NOMO-1 (cell line): Measurements from ENCODE around the gene BANF1.
A peak's percentile ranks its signal among the peaks of the same experiment; 100 is the strongest.
"Not testable (repeated sequence)": the region's sequence is repeated elsewhere in the genome, so short reads cannot be mapped to it uniquely, and the experiment has no call there.

Experiments used
- DNase-seq, 2 experiments: peaks; one replicate each; lab custom pipeline; 2025; ENCODE audit not compliant: unreplicated experiment in 2 of 2; lab: John Stamatoyannopoulos, UW

Gene BANF1

DNA sequence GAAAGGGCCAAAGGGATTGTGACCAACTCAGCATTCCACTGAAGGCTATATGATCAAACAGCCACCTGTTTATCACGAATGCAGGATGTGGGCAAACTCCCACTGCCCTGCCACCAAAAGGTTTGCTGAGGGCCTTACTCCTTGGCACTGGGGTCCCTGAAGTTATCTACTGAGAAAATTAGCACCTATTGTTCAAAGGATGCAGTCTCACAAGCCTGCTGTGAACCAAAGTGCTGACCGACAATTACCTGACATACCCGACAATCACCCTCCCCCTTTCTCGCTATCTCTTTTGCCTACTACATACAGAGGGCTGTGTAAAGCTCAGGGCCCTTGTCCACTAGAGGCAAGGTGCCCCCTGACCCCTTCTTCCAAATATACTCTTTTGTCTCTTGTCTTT is 7.7 kb downstream of the BANF1 start:
- not testable (repeated sequence) for DNase-seq

DNA sequence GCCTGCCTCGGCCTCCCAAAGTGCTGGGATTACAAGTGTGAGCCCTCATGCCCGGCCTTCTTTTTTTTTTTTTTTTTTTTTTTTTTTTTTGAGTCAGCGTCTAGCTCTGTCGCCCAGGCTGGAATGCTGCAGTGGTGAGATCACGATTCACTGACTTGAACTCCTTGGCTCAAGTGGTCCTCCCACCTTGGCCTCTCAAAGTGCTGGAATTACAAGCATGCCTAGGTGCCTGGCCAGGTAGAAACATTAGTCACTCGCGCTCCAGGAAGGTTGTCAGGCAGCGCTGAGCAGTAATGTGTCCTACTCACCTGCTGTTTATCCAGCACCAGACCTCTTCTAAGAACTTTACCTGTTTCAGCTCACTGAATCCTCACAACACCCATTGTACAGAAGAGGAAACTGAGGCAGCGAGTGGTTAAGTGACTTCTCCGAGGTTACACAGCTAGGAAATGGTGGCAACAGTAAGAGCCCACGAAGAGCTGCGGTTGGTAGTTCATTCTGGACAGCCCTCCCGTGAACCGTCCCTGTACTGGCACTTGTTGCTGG is 9.0 kb downstream of the BANF1 start:
- no peak for DNase-seq

DNA sequence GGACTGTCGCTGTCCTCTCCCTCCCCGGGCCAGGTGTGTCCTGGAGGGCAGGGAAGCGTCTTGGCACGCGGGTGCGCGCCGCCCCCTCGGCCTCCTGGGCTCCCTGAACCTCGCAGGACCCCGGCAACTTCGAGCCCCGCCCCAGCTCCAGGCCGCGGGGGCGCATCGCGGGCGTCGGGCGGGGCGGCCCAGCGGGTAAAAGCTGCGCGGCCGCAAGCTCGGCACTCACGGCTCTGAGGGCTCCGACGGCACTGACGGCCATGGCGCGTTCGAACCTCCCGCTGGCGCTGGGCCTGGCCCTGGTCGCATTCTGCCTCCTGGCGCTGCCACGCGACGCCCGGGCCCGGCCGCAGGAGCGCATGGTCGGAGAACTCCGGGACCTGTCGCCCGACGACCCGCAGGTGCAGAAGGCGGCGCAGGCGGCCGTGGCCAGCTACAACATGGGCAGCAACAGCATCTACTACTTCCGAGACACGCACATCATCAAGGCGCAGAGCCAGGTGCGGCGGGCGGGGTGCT is 9.5 kb downstream of the BANF1 start, which contains the start of gene CST6:
Gene CST6, plus strand, starts transcription at position 224 of the 519 bp plus-strand sequence. Its CDS starts 37 bp downstream, at position 261.
- DNase-seq: no peak

DNA sequence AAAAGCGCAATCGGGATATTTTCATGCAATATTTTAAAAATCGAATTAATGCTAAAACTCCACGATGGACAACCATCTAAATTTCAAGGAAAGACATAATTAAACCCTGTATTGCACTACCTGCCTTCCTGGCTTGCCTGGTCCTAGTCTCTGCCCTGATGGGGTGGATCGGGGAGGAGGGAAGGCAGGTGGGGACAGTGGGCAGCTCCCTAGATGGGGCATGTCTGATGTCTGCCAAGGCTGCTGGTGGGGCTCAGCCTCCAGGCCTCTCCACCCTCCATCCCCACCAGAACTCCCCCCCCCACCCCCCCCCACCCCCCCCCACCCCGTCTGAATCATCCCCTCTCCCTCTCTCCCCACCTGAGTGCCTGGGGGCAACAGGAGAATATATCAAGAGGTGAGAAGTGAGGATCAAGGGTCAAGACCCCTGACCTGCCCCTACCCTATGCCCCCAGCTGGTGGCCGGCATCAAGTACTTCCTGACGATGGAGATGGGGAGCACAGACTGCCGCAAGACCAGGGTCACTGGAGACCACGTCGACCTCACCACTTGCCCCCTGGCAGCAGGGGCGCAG is 10.2 kb downstream of the BANF1 start:
- DNase-seq: no peak

DNA sequence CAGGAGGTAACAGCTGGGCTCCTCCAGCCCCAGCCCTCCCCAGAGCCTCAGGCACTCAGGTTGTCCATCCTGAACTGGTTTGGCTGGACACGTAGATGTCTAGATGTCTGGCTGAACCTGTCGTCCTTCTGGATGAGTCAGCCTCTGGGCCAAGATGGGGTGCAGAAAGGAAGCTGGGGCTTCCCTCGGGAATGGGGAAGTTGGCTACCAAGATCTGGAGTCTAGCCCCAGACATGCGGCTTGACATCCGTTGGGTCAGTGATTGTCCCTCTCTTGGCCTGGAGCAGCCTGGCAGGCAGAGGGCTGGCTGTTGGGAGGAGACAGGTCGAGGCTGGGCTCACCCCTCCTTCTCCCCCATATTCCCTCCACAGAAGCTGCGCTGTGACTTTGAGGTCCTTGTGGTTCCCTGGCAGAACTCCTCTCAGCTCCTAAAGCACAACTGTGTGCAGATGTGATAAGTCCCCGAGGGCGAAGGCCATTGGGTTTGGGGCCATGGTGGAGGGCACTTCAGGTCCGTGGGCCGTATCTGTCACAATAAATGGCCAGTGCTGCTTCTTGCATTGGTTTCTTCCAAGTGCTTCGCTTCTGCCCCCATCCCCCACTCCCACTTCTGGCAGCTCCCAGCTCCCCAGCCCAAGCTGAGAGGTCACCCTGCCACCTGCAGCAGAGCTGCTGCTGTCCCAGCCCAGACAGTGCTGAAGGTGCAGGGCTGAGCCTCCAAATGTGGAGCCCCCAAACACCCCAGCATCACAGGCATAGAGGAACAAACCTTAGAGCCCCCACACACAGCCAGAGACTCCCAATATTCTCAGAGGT is 10.9 kb downstream of the BANF1 start:
- no peak for DNase-seq

DNA sequence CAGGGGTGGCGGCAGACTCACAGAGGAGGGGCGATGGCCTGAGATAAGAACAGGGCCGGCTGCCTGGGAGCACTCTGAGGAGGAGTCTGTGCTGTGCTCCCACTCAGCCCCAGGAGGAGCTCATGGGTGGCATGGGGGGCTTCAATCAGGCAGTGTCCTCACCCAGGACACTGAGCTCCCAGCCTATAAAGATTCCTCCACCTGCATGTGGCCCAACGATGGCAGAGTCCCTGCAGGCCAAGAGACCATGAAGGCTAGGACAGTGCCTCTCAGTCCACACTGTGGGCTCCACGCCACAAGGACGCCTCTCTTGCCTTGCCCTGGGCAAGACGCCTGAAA is 11.4 kb downstream of the BANF1 start:
- DNase-seq: no peak

DNA sequence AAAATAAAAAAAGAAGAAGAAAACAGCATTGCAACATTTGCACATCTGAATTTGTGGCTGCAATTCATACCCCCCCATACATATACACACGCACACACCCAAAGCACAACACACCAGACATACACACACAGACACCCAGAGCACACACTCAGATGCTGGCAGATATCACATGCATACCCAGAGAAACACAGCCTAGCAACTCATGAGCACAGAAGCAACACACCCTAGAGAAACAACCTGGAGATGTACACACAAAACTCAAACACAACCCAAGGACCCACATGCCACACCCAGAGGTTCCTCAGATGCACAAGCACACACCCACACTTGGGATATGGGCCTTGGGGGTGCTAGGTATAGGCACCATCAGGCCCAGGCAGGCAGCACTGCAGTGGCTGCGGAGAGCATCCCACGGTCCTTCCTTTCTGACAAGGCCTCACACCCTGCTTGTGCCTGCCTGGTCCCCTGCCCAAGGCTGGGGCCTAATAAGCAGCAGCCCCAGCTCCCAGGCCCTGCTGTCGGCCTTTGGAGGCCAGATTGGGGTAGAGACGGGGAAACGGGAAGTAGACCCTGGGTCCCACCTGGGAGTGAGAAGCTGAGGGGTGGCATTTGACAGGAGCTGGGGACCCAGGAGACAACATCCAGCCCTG is 12.6 kb downstream of the BANF1 start:
- DNase-seq: no peak

DNA sequence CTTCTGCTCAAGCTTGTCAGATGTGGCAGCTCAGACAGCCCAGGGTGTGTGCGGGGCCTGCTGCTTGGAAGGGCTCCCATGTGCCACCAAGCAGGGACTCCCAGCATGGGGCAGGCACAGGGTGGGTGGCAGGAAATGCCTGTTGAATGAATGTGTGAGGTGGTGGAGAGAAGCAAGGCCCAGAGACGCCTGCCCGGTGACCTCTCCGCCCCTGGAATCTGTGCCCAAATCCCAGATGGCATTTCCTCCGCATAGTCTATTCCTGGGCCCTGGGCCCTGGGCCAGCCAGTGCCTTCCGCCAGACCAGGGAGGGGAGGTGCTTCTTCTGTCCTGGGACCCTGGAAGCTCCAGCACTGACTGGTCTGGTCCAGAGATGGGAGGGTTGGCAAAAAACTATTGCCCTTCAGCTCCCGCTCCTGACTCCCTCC is 13.2 kb downstream of the BANF1 start:
- DNase-seq: no peak

DNA sequence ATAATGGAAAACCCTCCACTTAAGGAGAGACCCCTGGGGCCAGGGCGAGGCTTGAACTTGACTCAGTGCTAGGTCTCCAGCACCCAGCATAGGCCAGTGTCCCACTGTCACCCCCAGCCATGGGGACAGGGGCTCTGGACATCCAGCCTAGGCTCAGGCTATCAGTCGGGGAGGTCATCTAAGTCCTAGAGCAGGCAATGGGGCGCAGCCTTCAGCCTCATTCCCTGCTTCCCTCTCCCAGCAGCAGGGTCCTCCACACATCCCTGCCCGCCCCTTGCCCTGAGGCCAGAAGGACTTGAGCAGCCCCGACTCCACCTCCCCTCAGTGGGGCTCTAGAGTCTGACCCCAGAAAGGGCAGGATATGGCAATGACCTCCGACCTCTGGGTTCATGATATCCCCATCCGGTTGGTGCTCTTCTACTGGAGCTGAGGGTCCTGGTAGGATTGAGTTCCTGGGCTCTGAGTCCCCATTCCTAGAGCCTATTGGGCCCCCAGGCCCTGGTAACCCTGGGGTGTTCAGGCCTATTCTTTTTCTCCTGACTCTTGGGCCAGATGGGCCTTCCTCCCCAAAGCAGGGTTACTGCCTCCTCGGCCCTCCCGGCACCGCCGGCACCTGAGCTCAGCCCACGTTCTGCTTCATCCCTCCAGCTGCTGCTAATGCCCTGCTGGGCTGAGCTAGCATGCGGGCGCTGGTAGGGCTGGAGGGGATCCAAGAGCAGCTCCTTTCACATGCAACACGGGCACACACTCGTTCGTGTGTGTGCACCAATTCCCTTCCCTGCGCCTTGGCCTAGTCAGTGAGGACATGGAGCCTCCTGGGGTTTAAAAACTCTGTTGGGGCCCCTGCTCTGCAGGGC is 13.9 kb downstream of the BANF1 start:
- DNase-seq: no peak

DNA sequence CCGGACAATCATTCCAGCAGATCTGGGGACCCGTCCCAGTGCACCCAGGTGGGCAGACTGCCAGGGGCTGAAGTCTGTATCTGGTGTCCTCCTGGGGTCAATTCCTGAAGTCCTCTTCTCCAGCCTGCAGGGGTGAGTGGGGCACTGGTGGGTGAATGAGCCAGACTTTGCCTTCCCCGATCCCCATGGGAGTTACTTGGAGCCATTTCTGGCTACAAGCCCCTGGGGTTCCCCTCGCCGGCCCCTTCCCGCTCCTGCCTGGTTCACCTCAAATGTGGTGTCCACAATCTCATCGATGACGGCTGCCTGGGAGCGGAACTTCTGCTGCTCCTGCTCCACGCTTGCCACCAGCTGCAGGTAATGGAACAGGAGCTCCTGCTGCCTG is 14.5 kb downstream of the BANF1 start:
- DNase-seq: no peak

DNA sequence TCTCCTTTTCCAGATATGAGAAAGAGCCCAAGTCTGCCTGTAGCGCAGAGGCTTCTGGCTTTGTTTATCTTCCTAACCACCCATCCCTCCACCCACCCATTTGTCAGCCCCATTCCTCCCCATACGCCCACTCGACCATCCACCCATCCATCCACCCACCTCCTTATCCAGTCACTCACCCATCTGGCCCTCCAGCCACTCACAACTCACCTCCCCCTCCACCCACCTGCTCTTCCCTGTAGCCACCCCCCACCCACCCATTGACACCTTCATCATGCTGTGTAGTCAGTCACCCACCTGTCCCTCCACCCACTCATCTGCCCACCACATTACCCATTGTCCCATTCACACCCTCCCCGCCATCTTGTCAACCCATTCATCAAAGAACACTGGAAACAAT is 15.0 kb downstream of the BANF1 start:
- no peak for DNase-seq

DNA sequence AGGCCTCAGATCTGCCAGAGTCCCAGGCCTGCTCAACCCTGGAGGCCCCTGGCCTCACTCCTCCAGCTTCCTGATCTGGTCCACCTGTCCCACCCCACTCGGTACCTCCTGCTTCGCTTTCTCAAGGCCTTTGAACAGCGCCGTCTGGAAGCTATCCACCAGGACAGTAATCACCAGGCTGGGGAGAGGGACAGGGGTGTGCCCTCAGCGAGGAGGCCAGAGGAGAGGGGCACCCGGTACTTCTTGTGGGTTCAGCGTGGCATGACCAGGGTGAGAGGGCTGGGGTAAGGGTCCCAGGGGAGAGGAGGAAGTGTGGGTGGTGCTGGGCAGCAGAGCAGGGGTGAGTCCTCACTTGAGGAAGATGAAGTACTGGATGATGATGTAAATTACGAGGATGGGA is 17.9 kb downstream of the BANF1 start:
- no peak for DNase-seq

DNA sequence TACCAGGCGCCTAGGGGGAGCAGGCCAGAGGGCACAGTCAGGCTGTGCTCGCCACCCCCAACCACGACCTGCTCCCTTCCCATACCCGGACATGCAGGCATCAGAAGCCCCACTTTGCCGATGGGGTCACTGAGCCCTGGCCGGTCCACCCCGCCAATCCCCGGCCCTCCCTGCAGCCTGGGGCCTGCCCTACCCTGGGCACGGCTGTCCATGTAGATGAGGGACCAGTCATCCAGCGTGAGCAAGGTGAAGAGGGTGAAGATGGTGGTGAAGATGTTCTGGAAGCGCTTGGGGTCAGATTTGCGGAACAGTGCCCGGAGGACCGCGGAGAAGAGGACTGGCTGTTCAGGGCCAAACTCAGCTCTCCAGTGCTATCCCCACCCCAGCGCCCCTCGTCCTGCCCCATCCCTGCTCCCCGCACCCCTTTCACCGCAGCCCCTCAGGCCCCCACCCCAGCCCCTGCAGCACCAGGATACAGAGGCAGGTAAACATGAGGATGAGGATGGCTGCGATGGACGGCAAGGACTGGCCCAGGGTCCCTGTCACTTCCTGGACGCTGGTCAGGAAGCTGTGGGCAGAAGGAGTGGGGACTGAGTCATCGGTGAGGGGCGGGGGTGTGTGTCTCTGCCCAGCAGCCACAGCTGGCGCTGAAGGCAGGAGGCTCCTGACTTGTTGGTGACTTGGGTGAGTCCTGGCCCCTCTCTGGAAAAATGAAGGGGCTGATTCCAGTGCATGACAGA is 18.5 kb downstream of the BANF1 start:
- DNase-seq: peak; percentile 68 to 78

DNA sequence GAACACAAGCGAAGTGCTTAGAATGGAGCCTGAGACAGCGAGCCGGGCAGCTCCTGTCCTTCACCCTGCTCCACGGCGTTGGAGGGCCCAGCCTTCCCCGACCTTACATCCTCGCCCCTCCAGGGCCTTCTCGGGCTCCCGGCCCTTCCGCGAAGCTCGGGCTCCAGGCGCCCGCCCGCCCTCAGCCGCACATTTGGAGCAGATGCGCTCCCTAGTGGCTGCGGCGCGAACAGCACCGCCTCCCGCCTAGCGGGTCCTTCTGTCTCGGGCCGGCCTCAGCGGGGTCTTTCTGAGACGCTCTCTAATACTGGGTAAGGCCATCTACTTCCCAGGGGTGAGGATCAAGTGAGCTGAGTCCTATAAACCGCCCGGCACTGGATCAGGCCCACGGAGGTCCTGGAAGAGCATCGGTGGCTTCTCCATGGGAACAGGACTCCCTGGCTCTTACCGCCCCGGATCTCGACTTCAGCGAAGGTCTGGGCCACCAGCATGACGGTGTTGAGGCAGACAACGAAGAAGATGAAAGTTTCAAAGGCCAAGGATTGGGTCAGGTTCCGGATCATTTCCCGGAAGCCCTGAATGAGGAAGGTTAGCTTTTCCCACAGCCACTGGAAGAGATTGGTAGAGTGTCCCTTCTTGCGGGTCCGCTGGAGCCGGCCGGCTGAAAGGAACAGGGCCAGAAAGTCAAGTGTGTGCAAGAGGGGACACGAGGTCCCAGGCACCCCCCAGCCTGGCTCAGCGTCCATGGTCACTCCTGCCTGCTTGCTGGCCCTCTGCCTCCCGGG is 20.3 kb downstream of the BANF1 start:
- DNase-seq: peak; percentile 55 to 76

DNA sequence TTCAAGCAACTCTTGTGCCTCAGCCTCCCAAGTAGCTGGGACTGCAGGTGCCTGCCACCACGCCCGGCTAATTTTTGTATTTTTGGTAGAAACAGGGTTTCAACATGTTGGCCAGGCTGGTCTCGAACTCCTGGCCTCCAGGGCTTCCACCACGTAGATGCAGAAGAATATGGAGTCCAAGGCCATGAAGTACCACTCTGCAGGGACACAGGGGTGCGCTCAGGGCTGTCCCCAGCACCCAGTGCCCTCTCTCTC is 20.8 kb downstream of the BANF1 start:
- DNase-seq: not testable (repeated sequence)

DNA sequence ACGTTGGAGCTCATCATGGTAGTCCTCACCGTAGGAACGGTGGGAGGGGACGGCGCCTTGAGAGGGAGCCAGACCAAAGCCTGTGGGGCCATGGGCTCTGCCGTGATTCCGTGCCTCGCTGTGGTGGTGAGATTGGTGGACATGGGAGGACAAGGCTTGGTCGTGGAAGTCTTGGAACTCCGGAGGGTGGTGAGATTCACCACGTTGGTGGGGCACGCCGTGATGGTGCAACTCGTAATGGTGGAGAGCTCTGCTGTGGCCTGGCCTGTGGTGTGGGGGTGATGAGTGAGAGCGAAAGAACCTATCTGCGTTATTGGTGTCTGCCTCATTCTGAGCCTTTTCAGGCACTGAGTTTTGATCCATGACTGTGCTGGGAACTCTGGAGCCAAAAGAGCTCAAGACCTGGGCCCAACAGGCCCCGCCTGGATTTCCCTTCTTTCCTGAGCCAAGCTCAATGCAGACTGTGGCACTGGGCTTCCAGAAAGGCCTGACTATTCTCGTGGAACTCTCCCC is 23.8 kb downstream of the BANF1 start, which contains the start of gene CATSPER1:
Gene CATSPER1, minus strand, starts transcription at position 463 of the 513 bp plus-strand sequence. Its CDS starts 100 bp downstream, at position 363.
- DNase-seq: no peak

DNA sequence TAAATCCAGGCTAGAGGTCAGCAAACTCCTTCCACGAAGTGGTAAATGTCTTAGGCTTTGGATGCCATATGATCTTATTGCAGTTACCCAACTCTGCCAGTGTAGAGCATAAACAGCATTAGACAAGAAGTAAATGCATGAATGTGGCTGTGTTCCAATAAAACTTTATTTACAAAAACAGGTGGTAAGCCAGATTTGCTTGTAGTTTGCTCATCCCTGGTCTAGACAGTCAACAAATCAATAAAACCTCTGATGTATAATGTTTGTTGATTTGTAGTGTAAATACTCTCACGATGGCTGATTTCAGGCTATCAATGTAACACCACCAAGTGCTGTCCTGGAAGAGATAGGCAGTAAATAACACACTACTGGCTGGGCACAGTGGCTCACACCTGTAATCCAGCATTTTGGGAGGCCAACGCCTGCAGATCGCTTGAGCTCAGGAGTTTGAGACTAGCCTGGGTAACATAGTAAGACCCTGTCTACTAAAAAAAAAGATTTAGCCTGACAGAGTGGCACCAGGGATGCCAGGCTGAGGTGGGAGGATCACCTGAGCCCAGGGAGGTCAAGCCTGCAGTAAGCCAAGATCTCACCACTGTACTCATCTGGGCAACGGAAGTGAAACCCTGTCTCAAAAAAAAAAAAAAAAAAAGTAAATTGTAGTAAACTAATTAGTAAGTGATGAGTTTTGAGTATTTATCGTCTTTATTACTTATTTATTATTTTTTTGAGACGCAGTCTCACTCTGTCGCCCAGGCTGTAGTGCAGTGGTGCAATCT is 30.8 kb downstream of the BANF1 start:
- no peak for DNase-seq

DNA sequence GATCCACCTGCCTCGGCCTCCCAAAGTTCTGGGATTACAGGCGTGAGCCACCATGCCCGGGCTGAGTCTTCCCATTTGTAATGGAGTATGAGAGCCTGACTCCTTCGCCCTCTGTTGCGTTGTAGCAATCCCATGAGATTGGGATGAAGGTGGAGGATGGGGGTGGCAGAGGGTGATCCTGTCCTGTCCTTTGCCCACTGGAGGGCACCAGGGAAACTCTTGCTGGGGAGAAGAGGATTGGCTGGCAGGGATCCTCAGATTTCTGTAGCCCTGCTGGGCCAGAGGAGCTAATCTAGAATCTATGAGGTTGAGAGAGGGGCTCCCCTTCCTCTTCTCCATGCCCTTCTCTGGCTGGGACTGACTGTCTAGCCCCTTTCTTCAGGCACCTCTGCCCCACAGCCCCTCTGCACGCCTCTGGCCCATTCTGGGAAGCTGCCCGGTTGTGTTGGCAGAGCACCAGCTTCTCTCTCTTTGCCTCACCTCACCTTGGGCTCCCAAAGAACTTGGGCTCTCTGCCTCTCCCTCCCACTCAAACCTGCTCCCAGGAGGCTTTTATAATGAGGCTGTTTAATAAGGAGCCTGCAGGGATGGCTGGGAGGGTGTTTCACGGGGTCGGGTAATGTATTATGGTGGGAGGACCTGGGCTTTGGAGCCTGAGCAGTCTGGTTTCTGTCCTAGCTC is 33.5 kb downstream of the BANF1 start:
- no peak for DNase-seq
